ENCODE data around the gene LRRC53.

GRCh38 chr1:74481607-74482006, 30.8 kb downstream of the LRRC53 start:
- TF ChIP-seq CTCF (IDR thresholded peaks at IDR 0.05) (no peak), POLR2AphosphoS5 (IDR thresholded peaks at IDR 0.05; ENCODE audit: insufficient read depth in 1 of 2, low read depth in 1 of 2) (no peak)
